ENCODE measurements around the gene NHERF1. TPM values are rescaled to one million over a fixed set of nuclear protein-coding genes. Genes with fewer than 3 reads are reported as not detected.

Gene NHERF1
- total RNA-seq, 1 donor from 2014 or later = 36.3 TPM

DNA sequence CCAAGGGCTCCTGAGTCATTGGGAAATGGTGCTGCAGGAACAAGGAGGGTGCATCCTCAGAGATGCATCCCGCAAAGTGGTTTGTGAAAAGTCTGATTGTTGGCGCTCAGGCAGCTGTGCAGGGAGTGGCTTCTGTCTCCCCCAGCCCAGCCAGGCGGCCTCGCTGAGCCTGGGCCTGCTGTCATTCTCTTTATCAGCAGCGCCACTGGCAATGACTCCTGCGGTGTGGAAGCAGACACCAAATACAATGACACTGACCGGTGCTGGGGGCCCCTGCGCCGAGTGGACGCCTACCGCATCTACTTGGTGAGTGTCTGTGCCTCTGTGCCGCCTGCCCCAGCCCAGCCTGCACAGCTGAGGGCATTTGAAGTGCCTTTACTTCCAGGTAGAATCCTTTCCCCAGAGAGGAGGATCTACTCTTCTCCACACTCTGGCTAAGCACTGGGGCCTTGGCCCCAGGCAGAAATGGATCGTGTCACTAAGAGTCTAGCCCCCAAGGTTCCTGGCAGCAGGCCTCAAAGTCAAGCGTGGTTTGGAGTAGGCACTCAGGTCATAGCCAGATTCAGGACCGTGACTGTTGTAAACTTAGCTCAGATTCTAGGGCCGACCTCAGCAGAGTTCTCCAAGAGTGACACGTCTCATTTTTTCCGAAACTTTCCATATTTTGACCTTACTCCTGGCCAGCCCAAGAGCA is 47.0 kb downstream of the NHERF1 start:
- Histone ChIP-seq H3K79me2 (ENCODE audit: insufficient read depth, low read length) (no peaks in the 10 kb centered on the region), H4K20me1 (ENCODE audit: insufficient read depth, low read length) (peaks cover 43% of the 10 kb centered on the region), H3K27ac (ENCODE audit: low read depth, low read length) (no peak overlapping the region), H3K27me3 (ENCODE audit: insufficient read depth, low read length) (no peaks in the 10 kb centered on the region), H3K36me3 (ENCODE audit: insufficient read depth, low read length) (peaks cover 21% of the 10 kb centered on the region), H3K9ac (ENCODE audit: low read length) (no peak overlapping the region), H2AFZ (ENCODE audit: low read depth, low read length) (no peak overlapping the region), H3K9me3 (ENCODE audit: insufficient read depth, low read depth, low read length) (no peaks in the 10 kb centered on the region), H3K4me2 (ENCODE audit: low read length) (no peak overlapping the region), H3K4me3 (ENCODE audit: insufficient read depth, low read depth, low read length) (no peak overlapping the region), H3K4me1 (ENCODE audit: insufficient read depth, low read length) (peaks cover 15% of the 10 kb centered on the region)
- Mint-ChIP-seq H3K4me1 (ENCODE audit: low read depth, unreplicated experiment) (peaks cover 13% of the 10 kb centered on the region), H3K4me3 (ENCODE audit: unreplicated experiment) (no peak overlapping the region), H3K27me3 (ENCODE audit: low read depth, unreplicated experiment) (no peaks in the 10 kb centered on the region), H3K36me3 (ENCODE audit: low read depth, unreplicated experiment) (peaks cover 29% of the 10 kb centered on the region), H3K27ac (ENCODE audit: unreplicated experiment) (no peak overlapping the region), H3K9me3 (ENCODE audit: unreplicated experiment) (no peaks in the 10 kb centered on the region)
- DNase-seq (ENCODE audit: low read depth) (no peak), FAIRE-seq (no peak)
- TF ChIP-seq EZH2 (IDR thresholded peaks at IDR 0.05; ENCODE audit: insufficient read depth, low read length) = no peak
- TF ChIP-seq, protein P1, sequence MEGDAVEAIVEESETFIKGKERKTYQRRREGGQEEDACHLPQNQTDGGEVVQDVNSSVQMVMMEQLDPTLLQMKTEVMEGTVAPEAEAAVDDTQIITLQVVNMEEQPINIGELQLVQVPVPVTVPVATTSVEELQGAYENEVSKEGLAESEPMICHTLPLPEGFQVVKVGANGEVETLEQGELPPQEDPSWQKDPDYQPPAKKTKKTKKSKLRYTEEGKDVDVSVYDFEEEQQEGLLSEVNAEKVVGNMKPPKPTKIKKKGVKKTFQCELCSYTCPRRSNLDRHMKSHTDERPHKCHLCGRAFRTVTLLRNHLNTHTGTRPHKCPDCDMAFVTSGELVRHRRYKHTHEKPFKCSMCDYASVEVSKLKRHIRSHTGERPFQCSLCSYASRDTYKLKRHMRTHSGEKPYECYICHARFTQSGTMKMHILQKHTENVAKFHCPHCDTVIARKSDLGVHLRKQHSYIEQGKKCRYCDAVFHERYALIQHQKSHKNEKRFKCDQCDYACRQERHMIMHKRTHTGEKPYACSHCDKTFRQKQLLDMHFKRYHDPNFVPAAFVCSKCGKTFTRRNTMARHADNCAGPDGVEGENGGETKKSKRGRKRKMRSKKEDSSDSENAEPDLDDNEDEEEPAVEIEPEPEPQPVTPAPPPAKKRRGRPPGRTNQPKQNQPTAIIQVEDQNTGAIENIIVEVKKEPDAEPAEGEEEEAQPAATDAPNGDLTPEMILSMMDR (IDR thresholded peaks at IDR 0.05; ENCODE audit: insufficient read depth, low read depth, low read length) = no peak

DNA sequence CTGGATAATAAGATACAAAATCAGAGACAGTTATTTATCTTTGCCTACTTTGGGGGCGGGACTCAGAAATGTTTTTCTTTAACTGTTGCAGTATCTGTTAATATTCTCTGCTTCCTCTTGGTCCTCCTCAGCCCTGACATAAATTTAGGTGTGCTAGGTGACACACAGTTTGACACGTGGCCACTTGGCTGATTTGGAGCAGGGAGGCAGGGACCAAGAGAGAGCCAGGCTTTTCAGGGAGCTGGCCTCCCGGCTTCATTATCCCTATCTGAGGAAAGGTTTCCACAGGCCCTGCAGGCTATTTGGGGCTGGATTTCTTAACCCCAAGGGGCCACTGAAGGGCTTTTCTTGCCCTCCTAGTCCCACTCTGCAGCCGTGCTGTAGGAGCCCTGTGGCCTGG is 47.8 kb downstream of the NHERF1 start:
- peaks cover 27% of the 10 kb centered on the region for H3K36me3 Mint-ChIP-seq (ENCODE audit: low read depth, unreplicated experiment)

More for the DNA sequence above, 47.8 kb downstream of the NHERF1 start:
- no peak overlapping the region for H3K9ac ChIP-seq (ENCODE audit: low read length)
- H2AFZ ChIP-seq (ENCODE audit: low read depth, low read length) = no peak overlapping the region
- TF ChIP-seq, protein P1 (IDR thresholded peaks at IDR 0.05; ENCODE audit: insufficient read depth, low read depth, low read length) = no peak
- TF ChIP-seq EZH2 (IDR thresholded peaks at IDR 0.05; ENCODE audit: insufficient read depth, low read length) = no peak
- FAIRE-seq (no peak), DNase-seq (ENCODE audit: low read depth) (no peak)
- H3K4me3 Mint-ChIP-seq (ENCODE audit: unreplicated experiment) = no peak overlapping the region
- no peaks in the 10 kb centered on the region for H3K27me3 ChIP-seq (ENCODE audit: insufficient read depth, low read length)
- no peaks in the 10 kb centered on the region for H3K9me3 Mint-ChIP-seq (ENCODE audit: unreplicated experiment)
- H3K27me3 Mint-ChIP-seq (ENCODE audit: low read depth, unreplicated experiment) = no peaks in the 10 kb centered on the region
- peaks cover 38% of the 10 kb centered on the region for H4K20me1 ChIP-seq (ENCODE audit: insufficient read depth, low read length)
- H3K4me1 ChIP-seq (ENCODE audit: insufficient read depth, low read length) = peaks cover 15% of the 10 kb centered on the region
- no peak overlapping the region for H3K4me2 ChIP-seq (ENCODE audit: low read length)
- no peak overlapping the region for H3K27ac ChIP-seq (ENCODE audit: low read depth, low read length)
- H3K27ac Mint-ChIP-seq (ENCODE audit: unreplicated experiment) = no peak overlapping the region
- H3K4me1 Mint-ChIP-seq (ENCODE audit: low read depth, unreplicated experiment) = peaks cover 13% of the 10 kb centered on the region
- no peaks in the 10 kb centered on the region for H3K79me2 ChIP-seq (ENCODE audit: insufficient read depth, low read length)
- H3K4me3 ChIP-seq (ENCODE audit: insufficient read depth, low read depth, low read length) = no peak overlapping the region
- H3K9me3 ChIP-seq (ENCODE audit: insufficient read depth, low read depth, low read length) = no peaks in the 10 kb centered on the region
- H3K36me3 ChIP-seq (ENCODE audit: insufficient read depth, low read length) = peaks cover 18% of the 10 kb centered on the region

Data from astrocyte (in vitro differentiated cells and primary cell).